SJSA1 (cell line): Measurements from ENCODE around the gene ZFHX3. TPM values are rescaled to one million over a fixed set of nuclear protein-coding genes. Genes with fewer than 3 reads are reported as not detected.

Experiments used
- DNase-seq, 2 experiments: peaks; one replicate each; pipeline ENCODE4 v3.0.0-alpha.2; 2015 to 2020; ENCODE audit warnings: low spot score in 2 of 2, low read depth in 1 of 2
- H3K27ac ChIP-seq: fragments of 250-450 bp; sonication (Bioruptor Pico); 2 replicates; pipeline ENCODE4 v1.5.1; 2020; ENCODE audit warnings: mild to moderate bottlenecking, moderate library complexity
- H3K27me3 ChIP-seq: fragments of 250-450 bp; sonication (Bioruptor Pico); replicated peaks from 2 replicates; pipeline ENCODE4 v1.5.1; 2020; ENCODE audit warnings: mild to moderate bottlenecking, moderate library complexity
- H3K36me3 ChIP-seq: fragments of 250-450 bp; sonication (Bioruptor Pico); 2 replicates; pipeline ENCODE4 v1.5.1; 2020; ENCODE audit warnings: mild to moderate bottlenecking
- H3K4me1 ChIP-seq: fragments of 250-450 bp; sonication (Bioruptor Pico); replicated peaks from 2 replicates; pipeline ENCODE4 v1.6.1; 2021; ENCODE audit warnings: mild to moderate bottlenecking
- H3K4me3 ChIP-seq: fragments of 250-450 bp; sonication (Bioruptor Pico); 2 replicates; pipeline ENCODE4 v1.5.1; 2020; ENCODE audit warnings: mild to moderate bottlenecking
- H3K9me3 ChIP-seq: fragments of 250-450 bp; sonication (Bioruptor Pico); replicated peaks from 2 replicates; pipeline ENCODE4 v1.5.1; 2020; ENCODE audit warnings: mild to moderate bottlenecking
- total RNA-seq: library from RNA; depleted of rRNA; stranded (reverse); fragments of >200 nt; shearing (Covaris generic); gene quantifications from 2 replicates; pipeline ENCODE4 v1.2.3, GENCODE V29; 2014

ZFHX3 gene
- total RNA-seq, 1 experiment from 2014 or later, result 2.3 TPM

DNA sequence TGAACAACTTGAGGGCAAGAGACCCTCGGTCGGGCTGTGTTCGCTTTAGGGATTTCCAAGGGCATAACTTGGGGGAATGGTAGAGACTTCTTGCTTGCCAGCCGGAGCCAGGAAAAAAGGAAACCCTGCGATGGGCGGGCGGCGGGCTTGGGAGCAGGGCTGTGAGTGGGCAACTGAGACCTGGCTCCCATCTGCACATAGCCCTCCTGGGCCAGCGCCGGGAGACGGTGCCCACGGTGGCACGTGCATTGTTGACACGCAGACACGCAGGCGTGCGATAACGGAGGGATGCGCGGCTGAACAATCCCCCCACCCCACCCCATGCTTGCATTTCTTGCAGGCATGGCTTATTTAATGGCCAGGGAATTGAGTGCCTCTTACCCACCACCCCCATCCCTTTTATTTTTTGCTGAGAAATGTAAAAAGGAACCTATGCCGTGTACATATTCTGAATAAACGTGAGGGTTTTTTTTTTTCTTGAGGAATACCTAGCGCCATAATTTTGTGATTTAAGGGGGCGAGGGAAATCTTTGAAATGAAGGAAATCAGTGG, 17.1 kb upstream of the ZFHX3 start:
- no peak overlapping the region for H3K4me3 ChIP-seq
- no peaks in the 10 kb centered on the region for H3K9me3 ChIP-seq
- no peak for DNase-seq
- H3K4me1 ChIP-seq, result peaks cover 26% of the 10 kb centered on the region
- no peaks in the 10 kb centered on the region for H3K36me3 ChIP-seq
- H3K27ac ChIP-seq, result no peak overlapping the region
- H3K27me3 ChIP-seq, result no peaks in the 10 kb centered on the region

DNA sequence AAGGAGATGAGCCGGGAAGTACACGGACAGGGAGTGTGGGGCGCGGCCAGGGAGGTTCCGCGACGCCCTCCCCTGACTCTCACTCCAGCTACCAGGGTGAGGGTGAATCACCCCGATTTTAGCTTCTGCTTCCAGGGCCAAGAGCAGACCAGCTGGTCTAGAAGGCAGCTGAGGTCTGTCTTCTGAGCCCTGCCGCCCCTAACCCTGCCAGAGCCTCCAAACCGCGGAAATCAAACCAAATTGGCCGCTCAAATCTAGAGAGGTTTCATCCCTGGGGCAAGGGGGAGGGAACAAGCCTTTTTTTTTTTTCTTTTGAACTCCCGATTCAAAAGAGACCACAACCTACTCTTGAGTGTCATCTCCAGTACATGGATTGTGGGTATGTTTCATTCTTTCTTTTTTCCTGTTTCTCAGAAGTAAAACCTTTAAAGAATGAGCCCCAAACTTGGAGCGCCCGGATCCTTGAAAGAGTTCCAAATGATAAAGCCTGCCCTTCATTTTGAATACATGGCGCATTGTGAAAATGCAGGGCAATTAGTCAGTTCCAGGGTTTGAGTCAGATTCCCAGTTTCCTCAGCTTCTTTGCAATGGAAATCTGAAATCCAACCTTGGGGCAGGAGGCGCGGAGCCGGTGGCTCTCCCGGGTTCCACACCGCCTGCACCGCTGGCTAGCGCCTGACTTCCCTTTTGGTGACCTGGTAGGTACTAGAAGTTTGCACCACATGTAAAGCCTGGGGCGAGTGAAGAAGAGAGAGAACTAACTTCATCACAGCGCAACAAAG, 16.5 kb upstream of the ZFHX3 start:
- Histone ChIP-seq H3K9me3 (no peaks in the 10 kb centered on the region), H3K4me1 (peaks cover 29% of the 10 kb centered on the region), H3K27ac (no peak overlapping the region), H3K27me3 (no peaks in the 10 kb centered on the region), H3K36me3 (no peaks in the 10 kb centered on the region), H3K4me3 (no peak overlapping the region)
- DNase-seq, result no peak

DNA sequence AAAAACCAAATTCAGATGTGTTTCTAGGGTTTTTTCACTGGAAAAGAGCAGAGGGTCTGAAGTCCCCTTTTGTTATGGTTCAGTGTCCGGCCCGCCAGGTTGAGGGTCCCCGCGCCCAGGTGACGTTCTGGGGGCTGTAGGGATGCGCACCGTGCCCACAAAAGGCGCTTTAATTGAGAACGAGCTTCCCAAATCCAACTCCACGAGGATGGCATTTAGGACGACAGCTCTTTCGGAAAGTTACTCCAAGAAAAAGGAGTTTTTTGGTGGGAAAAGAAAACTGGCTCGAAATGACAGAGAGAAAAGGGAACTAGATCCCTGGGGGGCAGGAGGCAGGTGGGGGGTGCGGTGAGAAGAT, 15.9 kb upstream of the ZFHX3 start:
- no peaks in the 10 kb centered on the region for H3K27me3 ChIP-seq
- H3K9me3 ChIP-seq, result no peaks in the 10 kb centered on the region
- H3K4me1 ChIP-seq, result peaks cover 24% of the 10 kb centered on the region
- no peak for DNase-seq
- no peak overlapping the region for H3K27ac ChIP-seq
- no peak overlapping the region for H3K4me3 ChIP-seq
- no peaks in the 10 kb centered on the region for H3K36me3 ChIP-seq

DNA sequence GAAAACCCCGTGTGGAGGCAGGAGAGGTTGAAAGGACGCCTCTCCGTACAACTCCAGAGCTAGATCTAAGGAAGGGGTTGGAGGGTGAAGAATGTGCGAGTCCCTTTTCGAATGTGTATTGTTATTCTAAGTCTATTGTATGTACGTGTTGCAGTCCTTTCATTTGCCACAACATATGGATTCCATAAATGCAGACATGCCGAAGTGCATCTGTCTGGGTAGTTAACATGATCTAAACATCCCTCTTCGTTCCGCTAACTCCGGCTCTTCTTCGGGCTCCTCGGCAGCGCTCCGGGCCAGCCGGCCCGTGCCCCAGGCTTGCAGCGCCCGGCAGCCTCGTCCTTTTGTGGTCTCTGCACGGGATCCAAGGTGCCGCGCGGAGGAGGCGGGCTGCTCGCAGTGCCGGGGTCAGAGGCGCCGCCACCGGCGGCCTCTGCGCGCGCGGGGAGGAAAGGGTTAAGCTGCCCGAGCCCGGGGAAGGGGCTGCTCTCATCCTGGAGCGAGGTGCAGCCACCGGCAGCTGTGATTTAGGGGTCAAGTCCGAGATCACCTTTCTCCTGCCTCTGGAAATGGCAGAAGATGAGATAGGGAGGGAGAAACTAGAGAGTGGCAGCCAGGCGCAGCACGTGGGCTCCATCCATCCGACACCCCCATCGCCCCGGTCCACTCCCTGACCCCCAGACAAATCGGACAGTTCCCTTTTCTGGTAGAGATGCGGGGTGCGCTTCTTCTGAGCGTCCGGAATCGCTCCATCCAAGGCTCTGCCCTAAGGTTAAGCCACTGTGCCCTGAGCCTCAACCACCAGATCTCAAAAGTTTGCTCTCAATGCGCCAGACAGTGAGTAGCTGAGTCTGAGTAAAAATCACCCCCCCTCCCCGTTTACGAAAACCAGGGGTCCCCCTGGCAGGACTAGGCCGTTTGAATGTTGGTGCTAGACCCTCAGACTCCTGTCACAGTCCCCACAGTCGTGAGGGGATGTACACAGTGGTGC, 15.1 kb upstream of the ZFHX3 start:
- H3K27ac ChIP-seq, result no peak overlapping the region
- H3K4me3 ChIP-seq, result no peak overlapping the region
- H3K9me3 ChIP-seq, result no peaks in the 10 kb centered on the region
- H3K36me3 ChIP-seq, result no peaks in the 10 kb centered on the region
- no peak for DNase-seq
- peaks cover 16% of the 10 kb centered on the region for H3K4me1 ChIP-seq
- no peaks in the 10 kb centered on the region for H3K27me3 ChIP-seq

DNA sequence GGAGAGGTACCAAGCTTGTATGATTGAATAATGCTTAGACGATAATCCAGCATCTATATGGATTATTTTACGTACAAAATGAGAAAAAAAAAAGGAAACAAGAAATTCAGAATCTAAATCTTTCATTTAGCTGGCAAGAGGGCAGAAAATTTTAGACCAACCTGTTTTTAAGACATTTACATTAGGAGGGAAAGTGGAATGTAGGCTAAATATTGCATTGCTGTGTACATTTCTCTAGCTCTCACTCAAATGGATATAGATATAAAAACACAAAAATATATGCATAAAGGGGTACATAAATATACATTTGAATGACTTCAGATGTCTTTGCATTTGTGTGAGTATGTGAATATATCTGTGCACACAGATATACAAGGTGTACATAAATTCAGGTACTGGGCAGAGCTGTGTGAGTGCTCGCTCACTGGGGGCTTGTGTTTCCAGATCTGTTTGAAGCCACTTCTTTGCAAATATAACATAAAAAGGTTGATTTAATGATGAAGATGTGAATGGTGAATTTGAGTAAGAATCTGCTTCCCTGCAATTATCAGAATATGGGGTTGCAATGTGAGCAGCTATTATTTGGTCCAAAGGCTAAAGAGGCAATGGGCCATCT, 14.2 kb upstream of the ZFHX3 start:
- no peak for DNase-seq
- Histone ChIP-seq H3K27me3 (no peaks in the 10 kb centered on the region), H3K4me1 (peaks cover 15% of the 10 kb centered on the region), H3K4me3 (no peak overlapping the region), H3K9me3 (no peaks in the 10 kb centered on the region), H3K36me3 (no peaks in the 10 kb centered on the region), H3K27ac (no peak overlapping the region)

DNA sequence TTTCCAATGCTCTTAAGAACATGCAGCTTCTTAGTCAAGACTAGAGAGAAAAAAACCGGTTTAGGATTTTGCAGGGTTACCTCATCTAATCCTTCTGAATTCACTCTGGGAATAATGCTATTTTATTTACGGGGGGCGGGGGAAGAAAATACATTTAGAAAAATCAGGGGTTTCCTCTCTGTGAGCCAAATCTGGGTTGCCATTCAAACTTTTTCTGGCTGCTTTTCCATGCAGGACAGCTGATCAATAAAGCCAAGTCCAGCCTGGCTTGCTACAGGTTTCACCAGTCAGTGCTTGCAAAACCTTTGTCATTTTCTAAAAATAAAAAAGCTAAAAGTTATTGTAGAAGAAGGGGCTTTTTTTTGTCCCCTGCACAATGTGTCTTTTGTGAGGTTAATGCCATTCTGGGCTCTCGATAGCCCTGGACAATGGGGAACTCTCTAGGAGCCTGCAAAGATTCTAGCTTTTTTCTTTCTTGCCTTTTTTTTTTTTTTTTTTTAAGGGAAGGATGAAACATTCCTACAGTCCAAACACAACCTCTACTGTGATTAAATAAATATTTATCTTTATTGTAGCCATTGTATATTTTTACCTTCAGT, 13.1 kb upstream of the ZFHX3 start:
- Histone ChIP-seq H3K4me3 (no peak overlapping the region), H3K27ac (no peak overlapping the region), H3K27me3 (no peaks in the 10 kb centered on the region), H3K9me3 (no peaks in the 10 kb centered on the region), H3K36me3 (no peaks in the 10 kb centered on the region), H3K4me1 (peaks cover 26% of the 10 kb centered on the region)
- peak in 1 of 2 experiments; percentile 47 for DNase-seq

DNA sequence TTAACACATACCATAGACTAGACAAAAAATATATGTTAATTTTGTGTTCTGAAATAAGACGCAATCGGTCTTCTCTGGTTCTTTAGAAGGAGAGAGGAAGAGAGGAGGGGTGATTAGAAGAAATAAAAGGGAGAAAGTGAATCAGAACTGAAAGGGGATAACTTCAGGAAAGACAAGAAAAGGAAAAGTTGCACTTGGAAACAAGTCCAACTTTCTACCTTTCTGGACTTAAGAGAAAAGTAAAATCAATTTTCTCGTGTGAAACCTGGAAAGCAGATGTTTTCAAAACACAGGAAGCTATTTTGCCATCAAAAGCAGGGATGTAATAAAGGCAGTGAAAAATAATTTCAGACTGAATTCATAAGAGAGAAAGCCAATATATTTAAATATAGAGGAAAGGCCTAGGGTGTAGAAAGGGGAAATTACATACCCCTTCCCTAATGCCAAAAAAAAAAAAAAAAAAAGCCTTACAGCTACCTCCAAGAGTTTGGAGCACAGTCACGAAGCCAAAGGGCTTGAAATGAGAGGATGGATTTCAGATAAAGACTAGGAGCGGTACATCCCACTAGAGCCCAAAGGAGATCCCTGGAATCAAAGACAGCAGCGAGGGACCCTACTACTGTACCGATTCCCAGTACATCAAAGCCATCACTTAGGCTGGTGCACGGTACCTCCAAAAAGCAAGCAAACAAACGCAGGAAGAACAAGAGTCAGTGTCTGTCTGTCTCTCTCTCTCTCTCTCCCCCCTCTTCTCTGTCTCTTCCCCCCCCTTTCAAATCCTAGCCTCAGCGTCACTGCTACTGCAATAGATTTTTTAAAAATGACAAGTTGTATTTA, 12.1 kb upstream of the ZFHX3 start:
- no peaks in the 10 kb centered on the region for H3K9me3 ChIP-seq
- H3K4me1 ChIP-seq, result peaks cover 36% of the 10 kb centered on the region
- no peak overlapping the region for H3K4me3 ChIP-seq
- no peaks in the 10 kb centered on the region for H3K27me3 ChIP-seq
- no peak for DNase-seq
- no peak overlapping the region for H3K27ac ChIP-seq
- no peaks in the 10 kb centered on the region for H3K36me3 ChIP-seq

DNA sequence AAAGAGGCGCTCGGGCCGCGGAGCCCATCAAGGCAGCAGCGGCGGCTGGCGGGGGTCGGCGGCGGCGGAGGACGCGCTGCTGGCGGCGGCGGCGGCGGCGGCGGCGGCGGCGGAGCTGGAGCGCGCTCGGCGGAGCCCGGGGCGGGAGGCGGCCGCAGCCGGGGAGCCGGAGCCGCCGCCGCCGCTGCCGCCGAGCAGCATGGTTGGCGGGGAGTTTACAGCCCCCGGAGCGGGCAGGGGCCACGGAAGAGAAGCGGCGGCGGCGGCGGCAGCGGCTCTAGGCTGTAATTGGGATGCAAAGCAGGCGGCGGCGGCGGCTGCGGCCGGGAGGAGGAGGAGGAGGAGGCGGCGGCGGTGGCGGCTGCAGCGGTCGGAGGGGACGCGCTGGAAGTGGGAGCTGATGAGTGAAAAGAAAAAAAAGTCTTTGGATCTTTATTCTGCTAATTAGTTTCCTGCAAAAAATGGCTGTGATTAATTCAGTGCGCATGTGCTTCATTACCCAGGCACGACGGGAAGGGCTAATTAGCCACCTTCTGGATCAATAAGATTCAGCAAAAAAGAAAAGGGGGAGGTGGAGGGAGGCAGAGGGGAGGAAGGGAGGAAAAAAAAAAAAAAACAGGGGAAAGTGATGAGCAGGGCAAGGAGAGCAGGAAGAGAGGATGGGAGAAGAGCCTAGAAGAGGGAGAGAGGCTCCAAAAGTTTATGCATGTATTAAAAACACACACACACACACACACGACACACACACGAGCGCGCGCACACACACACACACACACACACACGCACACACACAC, 10.9 kb upstream of the ZFHX3 start:
- DNase-seq, result peak in 1 of 2 experiments; percentile 63
- no peaks in the 10 kb centered on the region for H3K27me3 ChIP-seq
- H3K36me3 ChIP-seq, result no peaks in the 10 kb centered on the region
- no peaks in the 10 kb centered on the region for H3K9me3 ChIP-seq
- H3K4me1 ChIP-seq, result peaks cover 46% of the 10 kb centered on the region
- H3K27ac ChIP-seq, result peak overlapping the region; percentile 65; the same call in 1 of the 2 replicates
- H3K4me3 ChIP-seq, result peak overlapping the region; percentile 78

DNA sequence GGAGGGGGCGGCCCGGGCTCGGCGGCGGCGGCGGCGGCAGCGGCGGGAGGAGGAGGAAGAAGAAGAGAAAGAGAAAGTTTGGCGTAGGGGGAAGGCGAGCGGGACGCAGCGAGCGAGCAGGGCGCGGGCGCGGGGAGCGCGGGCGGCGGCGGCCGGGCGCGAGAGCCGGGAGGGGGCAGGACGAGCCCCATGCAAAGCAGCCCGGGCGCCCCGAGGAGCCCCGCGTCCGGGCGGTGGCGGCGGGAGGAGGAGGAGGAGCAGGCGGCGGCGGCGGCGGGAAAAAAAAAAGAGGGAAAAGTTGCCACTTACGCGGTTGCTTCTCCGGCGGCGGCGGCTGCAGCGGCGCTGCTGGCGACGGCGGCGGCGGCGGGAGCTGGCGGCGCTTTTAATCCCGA, 10.3 kb upstream of the ZFHX3 start:
- Histone ChIP-seq H3K27ac (peak overlapping the region; percentile 65), H3K36me3 (no peaks in the 10 kb centered on the region), H3K4me3 (peak overlapping the region; percentile 78), H3K9me3 (no peaks in the 10 kb centered on the region), H3K4me1 (peaks cover 52% of the 10 kb centered on the region), H3K27me3 (no peaks in the 10 kb centered on the region)
- DNase-seq, result no peak

DNA sequence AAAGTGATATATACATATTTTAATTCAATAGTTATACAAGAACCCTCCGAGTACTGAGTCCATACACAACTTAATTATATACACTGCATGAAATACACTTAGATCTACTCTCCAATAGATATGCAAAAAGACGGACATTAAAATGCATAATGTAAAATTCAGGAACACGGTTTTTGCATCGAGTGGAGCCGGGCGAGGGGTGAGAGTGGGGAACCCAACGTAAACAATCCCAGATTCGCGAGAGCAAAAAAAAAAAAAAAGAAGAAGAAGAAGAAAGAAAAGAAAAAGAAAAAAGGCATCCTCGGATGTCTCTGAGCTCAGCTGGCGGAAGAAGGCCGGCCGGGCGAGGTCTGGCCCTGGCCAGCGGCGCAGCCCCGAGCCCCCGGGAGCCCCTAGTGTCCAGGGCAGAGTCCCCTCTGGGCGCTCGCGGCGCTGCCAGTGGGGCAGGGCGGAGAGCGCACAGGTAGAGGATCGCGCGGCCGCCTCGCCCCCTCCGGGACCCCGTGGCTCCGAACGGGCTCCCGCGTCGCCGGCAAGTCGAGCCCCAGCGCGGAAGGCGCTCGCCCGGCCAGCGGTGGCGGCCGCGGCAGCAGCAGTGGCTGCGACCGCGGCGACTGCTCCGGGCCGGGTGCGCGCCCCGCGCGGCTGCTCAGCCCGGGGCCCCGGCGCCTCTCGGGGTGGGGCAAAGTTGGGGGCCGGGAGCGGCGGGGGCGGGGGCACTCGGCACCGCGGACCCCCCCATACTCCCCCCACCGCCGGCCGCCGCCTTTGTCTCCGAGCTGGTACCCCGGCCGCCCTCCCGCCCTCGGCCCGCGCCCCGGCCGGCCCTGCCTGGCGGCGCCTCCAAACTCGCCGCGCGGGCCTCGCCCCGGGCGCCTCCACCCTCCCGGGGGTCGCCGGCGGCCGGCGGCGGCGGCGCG, 9.6 kb upstream of the ZFHX3 start:
- Histone ChIP-seq H3K4me3 (peak overlapping the region; percentile 78), H3K4me1 (peaks cover 59% of the 10 kb centered on the region), H3K36me3 (no peaks in the 10 kb centered on the region), H3K27ac (peak overlapping the region; percentile 70), H3K9me3 (no peaks in the 10 kb centered on the region), H3K27me3 (no peaks in the 10 kb centered on the region)
- peak in 1 of 2 experiments; percentile 72 for DNase-seq

DNA sequence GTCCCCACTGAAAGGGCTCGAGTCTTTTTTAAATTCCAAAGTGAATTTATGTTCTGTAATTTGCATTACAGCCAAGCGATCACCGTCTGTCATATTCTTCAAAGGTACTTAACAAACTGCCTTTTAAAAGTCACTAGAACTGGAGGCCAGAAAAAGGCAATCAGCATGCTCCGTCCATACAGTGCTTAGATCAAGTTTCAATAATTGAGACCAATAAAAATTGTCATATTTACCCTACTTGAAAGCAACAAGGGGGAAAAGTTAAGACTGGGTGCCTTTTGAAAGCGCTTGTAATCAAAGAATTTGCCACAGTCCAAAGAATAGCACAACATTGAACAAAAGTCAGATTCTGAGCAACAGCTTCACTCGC, 9.0 kb upstream of the ZFHX3 start:
- peak overlapping the region; percentile 78 for H3K4me3 ChIP-seq
- no peak for DNase-seq
- no peaks in the 10 kb centered on the region for H3K36me3 ChIP-seq
- no peaks in the 10 kb centered on the region for H3K27me3 ChIP-seq
- no peaks in the 10 kb centered on the region for H3K9me3 ChIP-seq
- peaks cover 65% of the 10 kb centered on the region for H3K4me1 ChIP-seq
- no peak overlapping the region for H3K27ac ChIP-seq
